Stimulated activated CD4-positive, alpha-beta T cell treated with anti-CD3 and anti-CD28 coated beads, Interleukin-12 subunit alpha, Interleukin-12 subunit beta, amount 100 ng/mL, for 24 hours (primary cell): ENCODE measurements around the gene TAGLN2.

Experiments
- DNase-seq, 2 experiments: peaks; one replicate each; pipeline ENCODE4 v3.0.0-alpha.2; 2020; ENCODE audit warnings: low read depth in 2 of 2

TAGLN2 gene

GRCh38 chr1:159873530-159874143, 51.7 kb downstream of the TAGLN2 start:
- no peak for DNase-seq

- no peak for DNase-seq
These were observed 52.4 kb downstream of the TAGLN2 start for GRCh38 chr1:159872891-159873290.

GRCh38 chr1:159870704-159871103, 54.6 kb downstream of the TAGLN2 start:
- no peak for DNase-seq

GRCh38 chr1:159869607-159870006, 55.7 kb downstream of the TAGLN2 start:
- DNase-seq: no peak

- DNase-seq: no peak
These were observed 56.1 kb downstream of the TAGLN2 start for GRCh38 chr1:159869173-159869572.

GRCh38 chr1:159868766-159869165, 56.5 kb downstream of the TAGLN2 start:
- no peak for DNase-seq
